HG02884 (cell line): ENCODE measurements around the gene KRTAP3-1.
"Not testable (repeated sequence)": the region's sequence is repeated elsewhere in the genome, so short reads cannot be mapped to it uniquely, and the experiment has no call there.

Experiments
- ATAC-seq: cut with Tn5 transposase; IDR thresholded peaks from one replicate; pipeline ENCODE4 v1.9.1; 2021; ENCODE audit warnings: mild to moderate bottlenecking, moderate library complexity; ENCODE audit not compliant: unreplicated experiment

The KRTAP3-1 gene

DNA sequence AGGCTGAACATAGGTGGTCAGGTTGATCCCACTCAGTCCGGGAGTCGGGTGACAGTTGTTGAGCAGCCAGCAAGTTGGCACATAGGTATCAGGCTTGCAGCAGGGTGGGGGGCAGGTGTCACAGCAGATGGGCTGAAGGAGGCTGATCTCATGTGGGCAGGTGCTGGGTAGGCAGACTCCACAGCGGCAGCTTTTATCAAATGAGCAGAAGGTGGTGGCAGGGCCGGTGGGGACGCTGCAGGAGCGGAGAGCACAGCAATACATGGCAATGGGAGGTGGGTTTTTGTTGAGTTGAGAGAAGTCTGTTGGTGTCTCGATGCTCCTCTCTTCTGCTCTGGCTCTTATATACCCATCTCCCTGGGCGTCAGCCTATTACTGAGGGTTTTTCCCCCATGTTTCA, at the start of gene KRTAP3-1:
Gene KRTAP3-1, minus strand, starts transcription at position 318 of the 400 bp plus-strand sequence. Its CDS starts 54 bp downstream, at position 264.
- ATAC-seq = no peak

GRCh38 chr17:41057547-41057946, 48.6 kb upstream of the KRTAP3-1 start:
- ATAC-seq = no peak

- not testable (repeated sequence) for ATAC-seq
These were observed 46.2 kb upstream of the KRTAP3-1 start, which contains the start of gene KRTAP2-2 for GRCh38 chr17:41055130-41055529. Gene KRTAP2-2 (minus strand): TSS chr17:41055230. CDS start chr17:41055211, 19 bp downstream.

- not testable (repeated sequence) for ATAC-seq
These were observed 45.6 kb upstream of the KRTAP3-1 start for GRCh38 chr17:41054556-41054955.

DNA sequence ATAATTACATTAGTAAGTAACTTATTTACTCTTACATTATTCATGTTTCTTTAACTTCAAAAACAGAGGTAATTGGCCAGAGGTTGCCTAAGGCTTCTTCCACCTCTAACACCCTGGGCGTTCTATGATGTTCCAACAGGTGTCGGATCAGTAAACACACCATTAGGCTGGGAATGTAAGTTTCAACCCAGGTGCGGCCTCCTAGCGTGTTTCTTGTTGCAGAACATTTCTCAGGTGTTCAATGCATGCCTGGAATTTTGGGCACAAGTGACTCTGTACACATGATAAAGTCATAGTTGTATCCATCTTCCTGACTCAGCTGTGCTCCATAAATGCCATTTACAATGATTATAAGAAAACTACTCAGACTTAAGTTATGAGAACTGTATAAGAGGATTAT, 45.1 kb upstream of the KRTAP3-1 start:
- no peak for ATAC-seq

- ATAC-seq = no peak
These were observed 43.6 kb upstream of the KRTAP3-1 start for GRCh38 chr17:41052566-41052965.

DNA sequence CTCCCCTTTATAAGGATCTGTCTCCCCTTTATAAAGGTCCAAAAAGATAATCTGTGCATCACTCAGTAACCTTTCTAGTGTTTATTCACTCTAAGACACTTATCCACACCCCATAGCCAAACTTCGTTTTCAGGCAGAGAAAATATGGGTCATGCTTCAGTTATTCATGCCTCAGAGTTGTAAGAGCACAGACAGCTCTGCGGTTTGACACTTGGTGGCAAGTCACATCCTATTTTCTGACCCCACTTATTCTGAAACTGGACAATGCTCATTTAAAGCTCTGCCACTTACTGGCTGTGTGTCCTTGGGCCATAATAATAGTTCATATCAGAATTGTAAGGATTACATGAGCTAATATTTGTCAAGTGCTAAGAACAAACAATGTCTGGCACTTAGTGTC, 40.2 kb upstream of the KRTAP3-1 start:
- no peak for ATAC-seq

DNA sequence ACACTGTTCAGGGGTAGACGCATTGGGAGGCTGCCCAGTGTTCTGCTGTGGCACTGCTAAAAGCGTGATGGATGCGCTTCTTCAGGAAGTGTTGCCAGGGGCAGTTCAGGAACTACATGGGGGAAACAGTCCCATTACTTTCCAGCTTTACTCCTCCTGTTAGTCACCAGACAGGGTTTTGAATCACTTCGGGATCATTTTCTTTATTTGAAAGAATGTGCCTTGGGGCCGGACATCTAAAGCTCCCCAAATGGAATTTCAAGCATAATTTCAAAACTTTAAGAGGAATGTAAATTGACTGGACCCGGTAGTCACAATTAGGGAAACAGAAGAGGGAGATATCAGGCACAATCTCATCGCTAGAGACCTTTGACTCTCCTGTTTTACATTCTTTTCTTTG, 39.5 kb upstream of the KRTAP3-1 start:
- no peak for ATAC-seq

DNA sequence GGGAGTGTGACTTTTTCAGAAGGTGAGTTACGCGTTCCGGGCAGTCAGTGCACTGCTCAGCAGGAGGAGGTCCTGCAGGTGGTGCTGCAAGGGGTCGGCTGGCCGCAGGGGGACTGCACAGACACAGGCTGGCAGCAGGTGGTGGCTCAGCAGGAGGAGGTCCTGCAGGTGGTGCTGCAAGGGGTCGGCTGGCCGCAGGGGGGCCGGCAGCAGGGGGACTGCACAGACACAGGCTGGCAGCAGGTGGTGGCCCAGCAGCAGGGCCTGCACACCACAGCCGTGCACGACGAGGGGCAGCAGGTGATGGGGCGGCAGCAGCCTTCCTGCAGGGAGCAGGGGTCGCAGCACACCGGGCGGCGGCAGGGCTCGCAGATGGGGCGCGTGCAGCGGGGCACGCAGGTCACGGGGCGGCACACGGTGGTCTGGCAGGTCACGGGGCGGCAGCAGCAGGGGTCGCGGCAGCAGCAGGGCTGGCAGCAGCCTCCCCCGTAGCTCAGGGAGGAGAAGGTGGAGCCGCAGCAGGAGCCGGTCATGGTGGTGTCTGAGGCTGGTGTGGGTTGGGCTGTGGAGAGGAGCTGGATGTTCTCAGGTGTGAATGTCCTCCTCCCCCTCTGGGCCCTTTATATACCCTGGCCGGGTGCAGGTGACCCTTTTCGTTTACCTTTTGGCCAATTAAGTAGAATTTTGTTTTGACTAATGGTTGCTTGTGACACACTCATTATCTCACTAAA, 38.0 kb upstream of the KRTAP3-1 start, which contains the start of gene KRTAP2-1:
Gene KRTAP2-1, minus strand, starts transcription at position 582 of the 731 bp plus-strand sequence. Its CDS starts 49 bp downstream, at position 533.
- ATAC-seq = not testable (repeated sequence)

- no peak for ATAC-seq
These were observed 34.0 kb upstream of the KRTAP3-1 start for GRCh38 chr17:41042953-41043352.

- ATAC-seq = not testable (repeated sequence)
These were observed 32.0 kb upstream of the KRTAP3-1 start, which contains the start of gene KRTAP1-1 for GRCh38 chr17:41040783-41041571. Gene KRTAP1-1 (minus strand): TSS chr17:41041450. CDS start chr17:41041397, 53 bp downstream.

DNA sequence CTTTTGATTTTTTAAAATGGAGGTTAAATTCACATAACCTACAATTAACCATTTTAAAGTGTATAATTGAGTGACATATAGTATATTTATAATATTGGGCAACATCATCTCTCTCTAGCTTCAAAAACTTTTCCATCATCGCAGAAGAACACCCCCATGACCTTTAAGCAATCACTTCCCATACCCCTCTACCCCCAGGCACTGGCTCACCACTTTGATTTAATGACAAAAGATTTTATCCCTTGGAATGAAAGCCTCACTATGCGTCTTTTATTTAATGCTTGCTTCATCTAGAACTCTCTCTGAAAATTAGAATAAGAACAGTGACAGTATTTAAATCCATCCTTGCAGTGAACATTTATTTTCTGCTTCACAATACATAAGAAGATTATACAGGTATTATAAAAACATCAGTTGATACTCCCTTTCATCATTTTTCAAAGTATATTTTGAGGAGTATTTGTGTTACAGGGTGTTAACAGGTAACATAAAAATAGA, 29.0 kb upstream of the KRTAP3-1 start:
- no peak for ATAC-seq

DNA sequence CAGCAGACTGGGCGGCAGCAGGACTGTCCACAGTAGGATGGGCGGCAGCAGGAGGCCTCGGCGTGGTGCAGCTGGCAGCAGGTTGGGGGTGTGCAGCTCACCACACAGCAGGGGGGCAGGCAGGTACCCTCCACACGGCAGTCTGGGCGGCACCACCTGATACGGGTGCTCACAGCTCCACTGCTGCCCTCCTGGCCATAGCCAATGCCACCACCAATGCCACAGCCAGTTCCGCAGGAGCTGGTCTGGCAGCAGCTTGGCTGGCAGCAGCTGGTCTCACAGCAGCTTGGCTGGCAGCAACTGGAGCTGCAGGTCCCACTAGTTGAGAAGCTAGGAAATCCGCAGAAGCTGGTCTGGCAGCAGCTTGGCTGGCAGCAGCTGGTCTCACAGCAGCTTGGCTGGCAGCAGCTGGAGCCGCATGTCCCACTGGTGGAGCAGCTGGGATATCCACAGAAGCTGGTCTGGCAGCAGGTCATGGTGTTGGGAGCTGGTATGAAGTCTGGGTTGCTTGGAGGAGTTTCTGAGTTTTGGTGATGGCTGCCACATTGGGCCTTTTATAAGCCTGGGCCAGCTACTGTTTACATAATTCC, 25.5 kb upstream of the KRTAP3-1 start, which contains the start of gene KRTAP1-3:
Gene KRTAP1-3, minus strand, starts transcription at position 529 of the 590 bp plus-strand sequence. Its CDS starts 53 bp downstream, at position 476.
- not testable (repeated sequence) for ATAC-seq

DNA sequence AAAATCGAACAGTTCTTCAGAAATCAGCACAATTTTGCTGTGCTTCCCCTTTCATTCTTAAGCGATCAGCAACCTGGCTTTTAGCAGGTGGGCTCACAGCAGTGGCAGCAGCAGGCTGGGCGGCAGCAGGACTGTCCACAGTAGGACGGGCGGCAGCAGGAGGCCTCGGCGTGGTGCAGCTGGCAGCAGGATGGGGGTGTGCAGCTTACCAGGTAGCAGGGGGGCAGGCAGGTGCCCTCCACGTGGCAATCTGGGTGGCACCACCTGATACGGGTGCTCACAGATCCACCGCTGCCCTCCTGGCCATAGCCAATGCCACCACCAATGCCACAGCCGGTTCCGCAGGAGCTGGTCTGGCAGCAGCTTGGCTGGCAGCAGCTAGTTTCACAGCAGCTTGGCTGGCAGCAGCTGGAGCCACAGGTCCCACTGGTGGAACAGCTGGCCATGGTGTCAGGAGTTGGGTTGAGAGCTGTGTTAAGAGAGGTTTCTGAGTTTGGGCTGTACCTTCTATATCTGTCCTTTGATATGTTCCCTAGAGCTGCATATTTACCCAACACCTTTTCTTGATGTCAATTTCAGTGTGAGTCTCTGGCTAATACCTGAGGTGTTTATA, 20.8 kb upstream of the KRTAP3-1 start, which contains the start of gene KRTAP1-4:
Gene KRTAP1-4, minus strand, starts transcription at position 563 of the 613 bp plus-strand sequence. Its CDS starts 117 bp downstream, at position 446.
- ATAC-seq = no peak

GRCh38 chr17:41026715-41027471, 18.0 kb upstream of the KRTAP3-1 start, which contains the start of gene KRTAP1-5:
Gene KRTAP1-5 (minus strand): TSS chr17:41027208. CDS start chr17:41027155, 53 bp downstream.
- no peak for ATAC-seq

GRCh38 chr17:41024697-41025096, 15.8 kb upstream of the KRTAP3-1 start:
- no peak for ATAC-seq

- ATAC-seq = no peak
These were observed 11.4 kb upstream of the KRTAP3-1 start for GRCh38 chr17:41020336-41020735.

GRCh38 chr17:41019415-41019814, 10.5 kb upstream of the KRTAP3-1 start:
- ATAC-seq = no peak

DNA sequence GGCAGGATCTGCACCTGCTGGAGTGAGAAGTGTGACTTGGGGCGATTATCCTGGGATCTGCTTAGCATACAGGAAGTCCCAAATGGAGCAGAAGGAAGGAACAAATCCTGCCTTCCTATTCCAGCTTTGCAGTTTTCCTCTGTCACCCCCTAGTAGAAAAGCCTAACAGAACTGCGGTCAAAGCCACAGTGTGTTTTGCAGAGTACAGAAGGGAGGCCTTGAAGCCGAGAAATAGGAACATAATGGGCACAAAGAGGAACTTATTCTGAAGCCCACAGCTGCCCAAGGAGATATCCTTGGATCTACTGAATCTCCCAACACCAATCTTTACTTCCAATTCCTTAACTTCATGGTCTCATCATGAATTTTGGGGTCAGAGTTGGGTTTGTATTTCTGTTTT, 9.6 kb upstream of the KRTAP3-1 start:
- no peak for ATAC-seq
